Inflammatory macrophage treated with lipopolysaccharide for 1 hour (primary cell): ENCODE measurements around the gene MESP1.

Experiments
- DNase-seq, 2 donors: peaks; one replicate each; pipeline ENCODE4 v3.0.0-alpha.2; 2020 to 2022

Gene MESP1

GRCh38 chr15:89780601-89781000 lies 29.6 kb upstream of the MESP1 start:
- DNase-seq: no peak

- DNase-seq: no peak
Measured at GRCh38 chr15:89778861-89779260, 27.8 kb upstream of the MESP1 start.

GRCh38 chr15:89777782-89778380 lies 26.8 kb upstream of the MESP1 start:
- DNase-seq: no peak

GRCh38 chr15:89777073-89777751 lies 26.2 kb upstream of the MESP1 start:
- no peak for DNase-seq

GRCh38 chr15:89776274-89777072 lies 25.4 kb upstream of the MESP1 start, which contains the start of gene MESP2:
Gene MESP2, plus strand, starts transcription at chr15:89776332. Its CDS starts 26 bp downstream, at chr15:89776358.
- peak; percentile 71 to 87 for DNase-seq

- no peak for DNase-seq
Measured at GRCh38 chr15:89775815-89776214, 24.8 kb upstream of the MESP1 start.

- no peak for DNase-seq
Measured at GRCh38 chr15:89774492-89774891, 23.4 kb upstream of the MESP1 start.

- DNase-seq: no peak
Measured at GRCh38 chr15:89772932-89773583, 22.0 kb upstream of the MESP1 start.

- no peak for DNase-seq
Measured at GRCh38 chr15:89770041-89770440, 19.0 kb upstream of the MESP1 start.

GRCh38 chr15:89769366-89769765 lies 18.3 kb upstream of the MESP1 start:
- peak; percentile 63 to 82 for DNase-seq

- DNase-seq: no peak
Measured at GRCh38 chr15:89768071-89768500, 17.0 kb upstream of the MESP1 start.

GRCh38 chr15:89767411-89767915 lies 16.4 kb upstream of the MESP1 start:
- no peak for DNase-seq

- DNase-seq: no peak
Measured at GRCh38 chr15:89766357-89767311, 15.6 kb upstream of the MESP1 start.

- DNase-seq: no peak
Measured at GRCh38 chr15:89765694-89766093, 14.6 kb upstream of the MESP1 start.

GRCh38 chr15:89761929-89762328 lies 10.9 kb upstream of the MESP1 start:
- DNase-seq: no peak

- no peak for DNase-seq
Measured at GRCh38 chr15:89761009-89761831, 10.2 kb upstream of the MESP1 start.

GRCh38 chr15:89760303-89761008 lies 9.4 kb upstream of the MESP1 start:
- DNase-seq: peak; percentile 63 to 99

- no peak for DNase-seq
Measured at GRCh38 chr15:89759835-89760234, 8.8 kb upstream of the MESP1 start.

- no peak for DNase-seq
Measured at GRCh38 chr15:89758981-89759380, 7.9 kb upstream of the MESP1 start.

GRCh38 chr15:89758283-89758682 lies 7.2 kb upstream of the MESP1 start:
- DNase-seq: no peak
